ENCODE measurements around the gene RMDN3.

Gene RMDN3

DNA sequence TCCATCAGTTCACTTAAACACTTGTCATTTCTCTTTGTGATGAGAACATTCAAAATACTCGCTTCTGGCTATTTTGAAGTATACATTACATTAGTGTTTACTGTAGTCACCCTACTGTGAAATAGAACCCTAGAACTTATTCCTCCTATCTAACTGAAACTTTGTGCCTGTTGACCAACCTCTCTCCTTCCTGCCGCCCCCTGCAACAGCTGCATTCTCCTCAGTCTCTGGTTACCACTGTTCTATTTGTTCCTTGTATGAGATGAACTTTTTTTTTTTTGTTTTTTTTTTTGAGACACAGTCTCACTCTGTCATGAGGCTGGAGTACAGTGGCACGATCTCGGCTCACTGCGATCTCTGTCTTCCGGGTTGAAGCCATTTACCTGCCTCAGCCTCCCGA is 57.1 kb downstream of the RMDN3 start:
- peaks cover 12% of the 10 kb centered on the region for H4K20me1 ChIP-seq (ENCODE audit: insufficient read depth, low read length, poor library complexity, severe bottlenecking)
- peaks cover 32% of the 10 kb centered on the region; the same call in 1 of the 2 replicates for H3K36me3 ChIP-seq (ENCODE audit: insufficient read depth, low read length)
- H3K4me2 ChIP-seq (ENCODE audit: low read depth, low read length, poor library complexity, severe bottlenecking), result peak overlapping the region; percentile 93
- no peak for TF ChIP-seq EZH2phosphoT487 (IDR thresholded peaks at IDR 0.05; ENCODE audit: borderline replicate concordance)
- TF ChIP-seq, protein P1, sequence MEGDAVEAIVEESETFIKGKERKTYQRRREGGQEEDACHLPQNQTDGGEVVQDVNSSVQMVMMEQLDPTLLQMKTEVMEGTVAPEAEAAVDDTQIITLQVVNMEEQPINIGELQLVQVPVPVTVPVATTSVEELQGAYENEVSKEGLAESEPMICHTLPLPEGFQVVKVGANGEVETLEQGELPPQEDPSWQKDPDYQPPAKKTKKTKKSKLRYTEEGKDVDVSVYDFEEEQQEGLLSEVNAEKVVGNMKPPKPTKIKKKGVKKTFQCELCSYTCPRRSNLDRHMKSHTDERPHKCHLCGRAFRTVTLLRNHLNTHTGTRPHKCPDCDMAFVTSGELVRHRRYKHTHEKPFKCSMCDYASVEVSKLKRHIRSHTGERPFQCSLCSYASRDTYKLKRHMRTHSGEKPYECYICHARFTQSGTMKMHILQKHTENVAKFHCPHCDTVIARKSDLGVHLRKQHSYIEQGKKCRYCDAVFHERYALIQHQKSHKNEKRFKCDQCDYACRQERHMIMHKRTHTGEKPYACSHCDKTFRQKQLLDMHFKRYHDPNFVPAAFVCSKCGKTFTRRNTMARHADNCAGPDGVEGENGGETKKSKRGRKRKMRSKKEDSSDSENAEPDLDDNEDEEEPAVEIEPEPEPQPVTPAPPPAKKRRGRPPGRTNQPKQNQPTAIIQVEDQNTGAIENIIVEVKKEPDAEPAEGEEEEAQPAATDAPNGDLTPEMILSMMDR (conservative IDR thresholded peaks at IDR 0.05; ENCODE audit: low read length), result no peak
- peak overlapping the region; percentile 21 for H3K9ac ChIP-seq (ENCODE audit: low read depth, low read length, poor library complexity, severe bottlenecking)
- H3K4me3 ChIP-seq (ENCODE audit: low read length, poor library complexity, severe bottlenecking), result peak overlapping the region; percentile 50
- H3K79me2 ChIP-seq (ENCODE audit: insufficient read depth, low read length), result peaks cover 66% of the 10 kb centered on the region
- H3K27me3 ChIP-seq (ENCODE audit: insufficient read depth, low read length, poor library complexity, severe bottlenecking), result no peaks in the 10 kb centered on the region
- no peaks in the 10 kb centered on the region; the same call in 1 of the 2 replicates for H3F3A ChIP-seq (ENCODE audit: low read depth)
- no peak overlapping the region for H2AFZ ChIP-seq (ENCODE audit: low read length)
- no peaks in the 10 kb centered on the region for H3K9me2 ChIP-seq (replicated peaks; ENCODE audit: low read depth, low read length)
- peaks cover 29% of the 10 kb centered on the region for H3K4me1 ChIP-seq (ENCODE audit: insufficient read depth, low read length, poor library complexity, severe bottlenecking)
- H3K9me3 ChIP-seq (ENCODE audit: insufficient read depth, low read depth, low read length), result no peaks in the 10 kb centered on the region

DNA sequence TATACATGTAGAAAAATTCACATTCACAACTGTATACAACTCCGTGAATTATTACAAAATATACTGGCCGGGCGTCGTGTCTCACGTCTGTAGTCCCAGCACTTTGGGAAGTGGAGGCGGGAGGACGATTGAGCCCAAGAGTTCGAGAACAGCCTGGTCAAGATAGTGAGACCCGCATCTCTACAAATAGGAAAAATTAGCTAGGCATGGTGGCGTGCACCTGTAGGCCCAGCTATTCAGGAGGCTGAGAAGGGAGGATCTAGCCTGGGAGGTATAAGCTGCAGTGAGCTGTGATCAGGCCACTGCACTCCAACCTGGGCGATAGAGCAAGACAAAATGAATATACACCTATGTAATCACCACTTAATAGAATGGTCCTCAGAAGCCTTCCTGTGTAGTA is 58.8 kb downstream of the RMDN3 start:
- TF ChIP-seq, protein P1 (conservative IDR thresholded peaks at IDR 0.05; ENCODE audit: low read length), result no peak
- TF ChIP-seq EZH2phosphoT487 (IDR thresholded peaks at IDR 0.05; ENCODE audit: borderline replicate concordance), result no peak
- Histone ChIP-seq H3K79me2 (ENCODE audit: insufficient read depth, low read length) (peaks cover 63% of the 10 kb centered on the region), H3K9me3 (ENCODE audit: insufficient read depth, low read depth, low read length) (no peaks in the 10 kb centered on the region), H3F3A (ENCODE audit: low read depth) (no peaks in the 10 kb centered on the region; the same call in 1 of the 2 replicates), H3K4me3 (ENCODE audit: low read length, poor library complexity, severe bottlenecking) (peak overlapping the region; percentile 90), H3K4me2 (ENCODE audit: low read depth, low read length, poor library complexity, severe bottlenecking) (peak overlapping the region; percentile 93), H3K9me2 (replicated peaks; ENCODE audit: low read depth, low read length) (no peaks in the 10 kb centered on the region), H3K27me3 (ENCODE audit: insufficient read depth, low read length, poor library complexity, severe bottlenecking) (no peaks in the 10 kb centered on the region), H3K4me1 (ENCODE audit: insufficient read depth, low read length, poor library complexity, severe bottlenecking) (peaks cover 29% of the 10 kb centered on the region), H4K20me1 (ENCODE audit: insufficient read depth, low read length, poor library complexity, severe bottlenecking) (peaks cover 9% of the 10 kb centered on the region), H3K9ac (ENCODE audit: low read depth, low read length, poor library complexity, severe bottlenecking) (peak overlapping the region; percentile 79), H2AFZ (ENCODE audit: low read length) (no peak overlapping the region), H3K36me3 (ENCODE audit: insufficient read depth, low read length) (peaks cover 17% of the 10 kb centered on the region; the same call in 1 of the 2 replicates)

DNA sequence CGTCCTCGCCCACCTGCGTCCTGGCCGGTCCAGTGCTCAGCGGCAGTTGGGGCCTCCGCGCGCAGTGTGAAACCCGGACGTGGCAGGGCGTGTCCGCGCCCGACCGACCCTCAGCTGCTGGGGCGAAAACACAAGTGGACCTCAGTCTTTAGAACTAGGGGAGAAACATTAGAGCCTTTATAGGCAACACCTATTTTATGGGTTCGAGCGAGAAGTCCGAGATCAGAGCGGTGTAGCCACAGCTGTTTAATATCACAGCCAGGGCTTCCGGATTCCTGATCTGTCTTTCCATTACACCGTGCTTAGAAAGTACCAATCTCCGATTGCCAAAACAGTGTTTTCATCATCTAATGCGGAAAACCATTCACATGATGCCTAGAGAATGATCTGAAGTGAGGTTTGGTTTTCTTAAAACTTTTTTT is 59.6 kb downstream of the RMDN3 start:
- peak overlapping the region; percentile 90 for H3K4me3 ChIP-seq (ENCODE audit: low read length, poor library complexity, severe bottlenecking)
- H3F3A ChIP-seq (ENCODE audit: low read depth), result no peaks in the 10 kb centered on the region; the same call in 1 of the 2 replicates
- no peaks in the 10 kb centered on the region for H3K27me3 ChIP-seq (ENCODE audit: insufficient read depth, low read length, poor library complexity, severe bottlenecking)
- no peak for TF ChIP-seq EZH2phosphoT487 (IDR thresholded peaks at IDR 0.05; ENCODE audit: borderline replicate concordance)
- TF ChIP-seq, protein P1 (conservative IDR thresholded peaks at IDR 0.05; ENCODE audit: low read length), result no peak
- H3K9me2 ChIP-seq (replicated peaks; ENCODE audit: low read depth, low read length), result no peaks in the 10 kb centered on the region
- H4K20me1 ChIP-seq (ENCODE audit: insufficient read depth, low read length, poor library complexity, severe bottlenecking), result peaks cover 9% of the 10 kb centered on the region
- H3K9me3 ChIP-seq (ENCODE audit: insufficient read depth, low read depth, low read length), result no peaks in the 10 kb centered on the region
- H3K79me2 ChIP-seq (ENCODE audit: insufficient read depth, low read length), result peaks cover 60% of the 10 kb centered on the region
- H3K36me3 ChIP-seq (ENCODE audit: insufficient read depth, low read length), result peaks cover 11% of the 10 kb centered on the region; the same call in 1 of the 2 replicates
- peak overlapping the region; percentile 94 for H2AFZ ChIP-seq (ENCODE audit: low read length)
- peaks cover 29% of the 10 kb centered on the region for H3K4me1 ChIP-seq (ENCODE audit: insufficient read depth, low read length, poor library complexity, severe bottlenecking)
- peak overlapping the region; percentile 79 for H3K9ac ChIP-seq (ENCODE audit: low read depth, low read length, poor library complexity, severe bottlenecking)
- peak overlapping the region; percentile 93 for H3K4me2 ChIP-seq (ENCODE audit: low read depth, low read length, poor library complexity, severe bottlenecking)

All from Loucy (cell line).